IPS-NIHi11 (cell line): Measurements from ENCODE around the gene ARID1A.
"Not testable (repeated sequence)": the region's sequence is repeated elsewhere in the genome, so short reads cannot be mapped to it uniquely, and the experiment has no call there.

Experiments
- DNase-seq: peaks from one replicate; pipeline ENCODE4 v3.0.0; 2012; ENCODE audit warnings: mixed read lengths, low spot score

Gene ARID1A

DNA sequence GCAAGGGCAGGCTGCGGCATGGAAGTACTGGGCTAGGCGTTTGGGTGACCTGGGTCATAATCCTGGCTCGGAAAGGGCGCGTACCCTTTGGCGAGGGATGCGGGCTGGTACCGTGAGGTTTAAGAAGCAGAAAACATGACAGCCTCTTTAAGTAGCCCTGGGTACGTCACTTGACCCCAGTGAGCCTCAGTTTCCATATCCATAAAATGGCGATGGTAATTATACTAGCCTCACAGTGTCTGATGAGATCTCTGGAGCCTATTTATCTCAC lies 92.6 kb downstream of the ARID1A start:
- no peak for DNase-seq

DNA sequence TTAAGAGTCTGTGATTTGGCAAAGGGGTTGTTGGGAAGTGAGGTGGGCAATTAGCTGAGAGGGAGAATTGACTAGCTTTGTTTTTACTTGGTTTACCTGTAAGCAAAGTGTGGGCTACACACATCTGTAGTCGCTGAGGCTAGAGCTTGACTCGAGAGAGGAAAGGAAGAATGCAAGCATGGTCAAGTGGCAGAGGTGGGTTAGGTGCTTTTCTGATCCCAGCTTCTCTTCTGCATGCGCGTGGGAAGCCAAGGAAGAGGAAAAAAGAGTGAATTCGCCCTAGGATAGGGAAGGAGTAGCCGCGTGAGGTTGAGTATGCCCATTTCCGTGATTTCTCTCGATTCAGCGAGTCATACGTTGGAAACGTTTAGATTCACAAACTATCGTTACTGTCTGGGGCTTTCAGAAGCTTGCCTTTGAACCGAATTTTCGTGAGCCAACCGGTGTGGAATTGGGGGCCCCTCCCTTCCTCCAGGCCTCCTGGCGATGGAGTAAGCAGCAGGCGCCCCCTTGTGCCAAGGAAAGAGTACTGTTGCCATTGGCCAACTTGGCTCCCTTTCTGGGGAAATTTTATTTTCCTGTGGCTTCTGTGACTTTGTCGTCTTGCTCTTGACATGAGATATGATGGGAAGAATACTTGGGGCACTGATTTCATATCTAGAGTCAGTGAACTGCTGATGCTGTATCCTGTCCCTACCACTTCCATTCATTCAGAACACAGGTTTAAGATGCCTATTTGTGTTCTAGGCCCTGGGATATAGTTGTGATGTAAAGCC lies 93.2 kb downstream of the ARID1A start:
- DNase-seq: peak; percentile 82

DNA sequence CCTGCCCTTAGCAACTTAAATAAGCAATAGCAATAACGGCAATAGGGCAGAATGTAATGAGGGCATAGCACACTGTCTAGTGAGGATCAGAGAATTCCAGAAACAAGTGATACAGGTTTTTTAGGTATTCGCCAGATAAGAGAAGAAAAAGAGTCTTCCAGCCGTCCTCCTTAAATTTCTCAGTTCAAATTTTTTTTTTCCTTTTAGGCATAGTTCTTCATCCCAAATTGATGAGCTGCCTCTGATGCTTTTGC lies 93.7 kb downstream of the ARID1A start:
- no peak for DNase-seq

DNA sequence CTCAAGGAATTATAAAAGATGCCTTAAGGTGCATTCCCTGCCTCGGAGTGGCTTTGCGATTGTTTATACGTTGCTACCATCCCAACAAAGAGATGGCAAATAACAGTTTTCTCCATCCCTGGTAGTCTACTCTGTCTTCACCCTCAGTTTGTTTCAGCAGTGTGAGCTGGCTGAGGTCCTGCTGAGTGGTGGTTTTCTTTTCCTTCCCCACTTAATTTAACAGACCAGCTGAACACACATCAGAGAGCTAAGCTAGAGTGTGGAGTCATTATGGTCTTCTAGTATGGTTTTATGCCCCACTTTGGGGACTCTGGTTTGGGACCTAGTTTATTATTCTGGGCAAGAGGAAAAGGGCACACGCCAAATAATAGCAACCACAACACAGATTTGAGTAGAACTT lies 94.1 kb downstream of the ARID1A start:
- DNase-seq: no peak

DNA sequence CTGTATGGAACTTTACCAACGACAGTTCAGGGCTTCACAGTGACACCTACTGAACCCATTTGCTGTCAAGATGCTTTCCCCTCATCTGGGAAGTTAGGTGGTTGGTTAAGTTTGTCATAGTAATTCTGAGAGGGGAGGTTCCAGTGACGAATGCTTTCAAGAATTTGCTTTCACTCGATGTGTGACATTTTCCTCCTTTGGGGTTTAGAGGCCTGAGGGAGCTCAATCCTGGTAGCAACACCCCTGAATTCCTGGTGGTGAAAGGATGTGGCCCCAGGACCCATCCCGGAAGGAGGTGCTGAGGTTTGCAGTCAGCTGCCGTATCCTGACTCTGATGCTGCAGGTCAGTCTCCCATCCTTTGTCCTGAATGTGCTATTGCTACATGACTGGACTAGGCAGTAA lies 94.7 kb downstream of the ARID1A start:
- no peak for DNase-seq

DNA sequence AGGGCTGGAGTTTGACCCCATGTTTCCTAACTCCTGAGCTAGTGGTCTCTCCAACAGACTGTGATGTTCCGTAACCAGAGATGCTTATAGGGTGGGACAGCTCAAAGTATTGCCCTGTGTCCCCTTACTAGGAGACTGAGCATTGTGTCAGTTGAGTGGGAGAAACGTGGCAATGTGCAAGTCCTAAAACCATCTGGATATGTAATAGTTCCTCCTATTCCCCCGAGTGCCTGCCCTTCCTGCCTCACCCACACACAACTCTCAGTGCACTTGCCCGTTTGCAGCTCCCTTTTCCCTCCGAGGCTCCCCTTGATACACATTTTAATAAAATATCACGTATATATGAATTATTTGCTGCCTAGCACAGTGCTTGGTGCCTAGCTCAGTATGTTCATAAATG lies 95.3 kb downstream of the ARID1A start:
- DNase-seq: no peak

DNA sequence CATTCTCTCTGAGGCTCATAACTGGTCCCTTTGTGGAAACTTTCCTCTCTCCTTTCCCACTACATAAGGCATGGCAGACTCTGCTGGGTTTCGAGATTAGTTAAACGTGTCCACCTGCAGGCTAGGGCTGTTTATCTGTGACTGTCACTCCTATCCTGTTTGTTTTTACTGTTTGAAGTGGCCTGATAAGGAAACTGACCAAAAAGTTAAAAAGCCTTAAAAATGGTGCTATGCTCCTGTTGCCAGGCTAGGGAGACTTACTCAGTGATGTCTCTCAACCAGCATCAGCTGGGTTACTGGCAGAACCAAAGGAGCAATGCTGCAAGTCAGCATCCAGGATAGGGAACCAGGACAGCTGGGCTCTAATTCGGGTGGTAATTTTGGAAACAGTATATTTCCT lies 95.8 kb downstream of the ARID1A start:
- no peak for DNase-seq

DNA sequence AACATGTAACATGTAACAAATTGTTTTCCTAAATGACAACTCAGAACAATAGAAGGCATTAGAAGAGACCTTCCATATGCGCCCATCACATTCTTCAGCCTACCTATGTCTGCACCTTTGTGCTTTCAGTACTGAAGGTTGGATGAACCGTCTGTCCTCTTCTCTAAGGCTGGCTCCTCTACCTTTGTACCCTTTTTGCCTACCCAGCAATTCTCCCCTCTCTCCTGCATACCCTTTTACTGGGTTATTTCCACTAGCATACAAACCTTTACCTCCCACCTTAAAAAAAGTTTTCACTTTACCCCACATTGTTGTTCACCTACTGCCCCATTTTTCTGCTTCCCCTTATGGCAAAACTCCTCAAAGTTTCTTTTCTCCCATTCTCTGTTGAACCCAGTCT lies 97.1 kb downstream of the ARID1A start:
- no peak for DNase-seq

DNA sequence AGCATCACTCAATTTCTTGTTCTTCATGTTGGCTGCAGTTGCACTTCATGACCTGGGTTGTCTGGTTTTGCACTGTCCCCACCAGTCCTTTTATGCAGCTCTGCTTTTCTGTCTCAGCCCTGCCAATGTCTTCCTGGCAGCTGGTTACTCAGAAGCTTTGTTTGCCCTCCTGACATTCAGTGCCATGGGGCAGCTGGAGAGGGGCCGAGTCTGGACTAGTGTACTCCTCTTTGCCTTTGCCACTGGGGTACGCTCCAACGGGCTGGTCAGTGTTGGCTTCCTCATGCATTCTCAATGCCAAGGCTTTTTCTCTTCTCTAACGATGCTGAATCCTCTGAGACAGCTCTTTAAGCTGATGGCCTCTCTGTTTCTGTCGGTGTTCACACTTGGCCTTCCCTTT lies 98.6 kb downstream of the ARID1A start:
- DNase-seq: no peak

DNA sequence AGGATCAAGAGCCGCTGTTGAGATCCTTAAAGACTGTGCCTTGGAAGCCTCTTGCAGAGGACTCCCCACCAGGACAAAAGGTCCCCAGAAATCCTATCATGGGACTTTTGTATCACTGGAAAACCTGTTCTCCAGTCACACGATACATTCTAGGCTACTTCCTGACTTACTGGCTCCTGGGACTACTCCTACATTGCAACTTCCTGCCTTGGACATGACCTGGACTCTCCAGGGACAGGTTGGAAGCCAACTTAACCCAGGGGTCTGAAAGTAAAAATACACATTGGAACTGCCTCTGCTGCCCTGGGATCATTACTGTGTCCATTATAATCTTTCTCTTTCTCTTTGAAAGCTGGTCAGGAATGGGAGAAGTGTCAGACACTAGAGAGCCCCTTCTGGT lies 101.8 kb downstream of the ARID1A start:
- no peak for DNase-seq

DNA sequence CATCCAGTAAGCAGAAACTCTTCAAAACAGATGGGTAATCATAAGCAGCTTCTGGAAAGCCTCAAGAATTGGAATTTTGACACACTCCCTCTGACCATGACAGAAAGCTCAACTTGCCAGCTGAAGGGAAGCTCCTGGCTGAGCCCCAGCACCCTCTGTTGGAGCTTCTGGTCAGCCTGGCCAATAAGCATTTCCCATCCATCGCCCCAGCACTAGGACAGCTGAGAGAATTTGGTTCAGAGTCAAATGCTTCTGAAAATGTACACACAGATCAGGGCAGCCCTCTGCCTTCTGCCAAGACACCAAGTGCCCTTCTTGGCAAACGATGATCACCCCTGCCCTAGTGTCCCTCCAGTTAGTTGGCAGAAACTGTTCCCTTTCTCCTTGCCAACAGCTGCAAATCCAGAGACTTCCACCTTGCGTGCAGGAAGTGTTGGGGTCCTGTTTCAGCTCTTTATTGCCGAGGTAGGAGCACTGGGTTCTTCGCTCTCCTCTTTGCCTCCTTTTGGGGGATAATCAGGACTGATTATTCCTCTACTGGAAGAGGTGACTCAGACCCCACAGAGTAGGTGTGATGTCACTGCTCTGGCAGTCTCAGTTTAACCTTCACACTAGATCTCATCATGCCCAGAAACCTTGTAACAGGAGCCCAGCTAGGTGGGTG lies 103.8 kb downstream of the ARID1A start:
- DNase-seq: peak; percentile 28

DNA sequence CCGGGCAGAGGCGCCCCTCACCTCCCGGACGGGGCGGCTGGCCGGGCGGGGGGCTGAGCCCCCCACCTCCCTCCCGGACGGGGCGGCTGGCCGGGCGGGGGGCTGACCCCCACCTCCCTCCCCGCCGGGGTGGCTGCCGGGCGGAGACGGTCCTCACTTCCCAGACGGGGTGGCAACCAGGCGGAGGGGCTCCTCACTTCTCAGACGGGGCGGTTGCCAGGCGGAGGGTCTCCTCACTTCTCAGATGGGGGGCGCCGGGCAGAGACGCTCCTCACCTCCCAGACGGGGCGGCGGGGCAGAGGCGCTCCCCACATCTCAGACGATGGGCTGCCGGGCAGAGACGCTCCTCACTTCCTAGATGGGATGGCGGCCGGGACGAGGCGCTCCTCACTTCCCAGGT lies 108.1 kb downstream of the ARID1A start:
- DNase-seq: not testable (repeated sequence)

DNA sequence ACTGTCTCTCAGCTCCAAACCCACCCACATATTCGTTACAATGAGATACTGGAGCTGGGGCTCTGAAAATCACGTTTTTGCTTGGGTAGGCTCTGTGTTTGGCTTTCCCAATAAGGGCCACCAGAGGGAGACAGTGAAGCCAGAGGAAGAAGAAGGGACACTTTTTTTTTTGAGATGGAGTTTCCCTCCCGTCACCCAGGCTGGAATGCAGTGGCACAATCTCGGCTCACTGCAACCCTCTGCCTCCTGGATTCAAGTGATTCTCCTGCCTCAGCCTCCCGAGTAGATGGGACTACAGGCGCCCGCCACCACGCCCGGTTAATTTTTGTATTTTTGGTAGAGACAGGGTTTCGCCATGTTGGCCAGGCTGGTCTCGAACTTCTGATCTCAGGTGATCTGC lies 114.3 kb downstream of the ARID1A start:
- DNase-seq: peak; percentile 89

DNA sequence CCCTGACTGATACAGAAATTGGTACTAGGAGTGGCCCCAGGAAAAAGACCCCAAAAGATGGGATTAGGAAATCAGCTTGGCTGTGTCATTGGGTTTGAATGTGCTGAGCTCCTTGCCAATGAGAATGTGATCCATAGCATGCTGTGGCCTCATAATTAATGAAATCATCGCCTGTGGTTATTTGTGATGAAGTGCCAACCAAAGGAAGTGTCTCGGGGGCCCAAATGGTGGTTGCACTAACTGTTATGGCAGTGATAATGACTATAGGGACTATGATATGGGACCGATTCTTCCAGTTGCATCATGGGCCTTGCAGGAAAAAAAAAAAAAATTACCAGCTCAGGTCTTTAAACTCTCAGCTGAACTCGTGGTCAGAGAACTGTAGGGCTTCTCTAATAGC lies 115.2 kb downstream of the ARID1A start:
- DNase-seq: no peak

DNA sequence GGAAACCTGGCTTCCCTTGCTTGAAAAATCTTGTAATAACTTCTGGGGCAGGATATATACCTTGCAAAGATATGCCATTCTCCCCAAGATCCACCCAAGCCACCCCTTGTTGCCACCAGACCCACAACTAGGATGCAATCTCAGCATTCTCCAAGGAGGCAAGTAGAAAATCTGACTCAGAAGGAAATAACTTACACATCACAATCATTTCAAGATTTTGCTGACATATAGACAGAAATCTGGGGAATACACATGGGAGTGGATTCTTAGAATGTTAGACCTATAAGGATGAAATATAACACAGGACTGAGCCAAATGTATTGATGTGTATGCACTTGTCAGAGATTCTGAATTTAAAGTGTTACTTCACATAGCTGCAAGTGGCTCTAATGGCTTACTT lies 115.9 kb downstream of the ARID1A start:
- no peak for DNase-seq

DNA sequence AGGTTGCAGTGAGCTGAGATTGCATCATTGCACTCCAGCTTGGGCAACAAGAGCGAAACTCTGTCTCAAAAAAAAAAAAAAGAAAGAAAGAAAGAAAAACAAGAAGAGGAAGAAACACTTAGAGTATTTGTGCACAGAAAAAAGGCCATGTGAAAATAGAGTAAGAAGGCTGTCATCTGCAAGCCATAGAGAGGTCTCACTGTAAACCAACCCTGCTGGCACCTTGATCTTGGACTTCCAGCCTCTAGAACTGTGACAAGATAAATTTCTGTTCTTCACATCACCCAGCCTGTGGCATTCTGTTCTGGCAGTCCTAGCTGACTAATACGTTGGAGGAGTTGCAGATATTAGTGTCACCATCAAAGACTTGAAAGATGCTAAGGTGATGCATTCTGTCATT lies 118.6 kb downstream of the ARID1A start:
- no peak for DNase-seq

DNA sequence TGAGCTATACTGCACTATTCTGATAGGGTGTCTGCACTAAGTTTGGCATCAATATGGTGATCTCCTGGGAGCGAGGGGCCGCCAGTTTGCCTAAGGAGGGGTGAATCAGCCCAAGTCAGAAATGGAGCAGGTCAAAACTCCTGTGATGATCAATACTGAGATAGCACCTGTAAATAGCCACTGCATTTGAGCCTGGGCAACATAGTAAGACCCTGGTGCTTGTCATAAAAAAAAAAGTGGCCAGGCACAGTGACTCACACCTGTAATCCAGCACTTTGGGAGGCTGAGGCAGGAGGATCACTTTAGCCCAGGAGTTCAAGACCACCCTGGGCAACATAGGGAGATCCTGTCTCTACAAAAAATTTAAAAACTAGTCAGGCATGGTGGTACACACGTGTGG lies 119.1 kb downstream of the ARID1A start:
- DNase-seq: no peak

DNA sequence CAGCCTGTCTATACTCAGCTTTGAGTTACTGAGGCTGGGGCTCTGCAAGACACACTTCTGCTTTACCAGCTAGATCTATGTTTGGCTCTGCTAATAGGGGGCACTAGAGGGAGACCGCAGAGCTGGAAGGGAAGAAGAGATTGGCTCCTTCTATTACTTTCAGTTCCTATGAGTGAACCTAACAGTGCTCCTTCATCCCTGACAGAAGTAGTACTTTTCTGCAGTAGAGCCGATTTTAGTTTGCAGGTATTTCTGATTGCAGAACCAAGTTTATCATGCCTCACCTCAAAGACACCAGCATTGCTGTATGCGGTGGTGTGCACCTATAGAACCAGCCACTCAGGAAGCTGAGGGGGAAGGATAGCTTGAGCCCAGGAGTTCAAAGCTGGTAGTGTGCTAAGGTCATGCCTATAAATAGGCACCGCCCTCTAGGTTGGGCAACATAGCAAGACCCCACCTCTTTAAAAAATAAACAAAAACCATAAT lies 125.0 kb downstream of the ARID1A start:
- DNase-seq: no peak

DNA sequence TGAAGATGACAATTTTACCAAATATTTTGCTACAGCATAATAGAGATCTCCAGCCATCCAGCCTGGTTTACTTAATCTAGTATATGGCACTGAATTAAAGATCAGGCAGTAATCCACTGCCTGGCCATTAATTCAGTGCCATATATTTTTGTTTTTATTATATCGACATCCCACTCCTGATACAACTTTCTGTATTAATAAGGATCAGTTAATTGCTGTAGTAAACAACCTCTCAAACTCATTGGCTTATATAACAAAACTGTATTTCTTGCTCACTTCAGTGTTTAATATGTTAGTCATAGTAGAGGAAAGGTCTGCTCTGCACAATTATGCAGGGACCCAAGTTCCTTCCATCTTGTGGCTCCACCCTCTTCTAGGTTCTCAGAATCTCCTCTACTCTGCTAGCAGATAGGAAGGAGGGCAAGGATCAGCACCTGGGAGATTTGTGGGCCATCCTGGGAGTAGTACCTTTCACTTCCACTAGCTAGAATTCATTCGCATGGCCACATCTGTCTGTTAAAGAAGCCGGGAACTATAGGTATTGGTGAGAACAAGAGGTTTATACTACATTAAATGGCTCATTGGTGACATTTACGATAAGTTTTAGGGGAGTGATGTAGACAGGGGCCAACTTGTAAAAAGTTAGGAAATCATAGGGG lies 127.1 kb downstream of the ARID1A start:
- no peak for DNase-seq

DNA sequence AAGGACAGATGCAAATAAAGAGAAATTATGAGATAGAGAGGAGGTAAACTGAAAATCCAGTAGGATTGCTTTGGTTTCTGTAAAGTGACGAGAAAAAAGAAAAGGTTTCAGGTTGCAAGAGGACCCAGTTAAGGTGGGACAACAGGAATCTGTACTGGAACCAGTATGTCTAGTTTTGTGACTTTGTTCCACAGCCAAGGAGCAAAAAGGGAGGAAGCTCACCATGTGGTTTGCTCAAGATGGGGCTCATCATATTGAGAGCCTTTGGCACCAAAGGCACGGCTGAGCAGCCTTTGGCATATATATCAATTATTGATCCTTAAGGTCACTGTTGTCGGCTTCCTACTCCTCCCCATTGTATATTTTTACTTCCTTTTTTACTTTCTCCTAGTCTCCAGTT lies 128.9 kb downstream of the ARID1A start:
- no peak for DNase-seq

DNA sequence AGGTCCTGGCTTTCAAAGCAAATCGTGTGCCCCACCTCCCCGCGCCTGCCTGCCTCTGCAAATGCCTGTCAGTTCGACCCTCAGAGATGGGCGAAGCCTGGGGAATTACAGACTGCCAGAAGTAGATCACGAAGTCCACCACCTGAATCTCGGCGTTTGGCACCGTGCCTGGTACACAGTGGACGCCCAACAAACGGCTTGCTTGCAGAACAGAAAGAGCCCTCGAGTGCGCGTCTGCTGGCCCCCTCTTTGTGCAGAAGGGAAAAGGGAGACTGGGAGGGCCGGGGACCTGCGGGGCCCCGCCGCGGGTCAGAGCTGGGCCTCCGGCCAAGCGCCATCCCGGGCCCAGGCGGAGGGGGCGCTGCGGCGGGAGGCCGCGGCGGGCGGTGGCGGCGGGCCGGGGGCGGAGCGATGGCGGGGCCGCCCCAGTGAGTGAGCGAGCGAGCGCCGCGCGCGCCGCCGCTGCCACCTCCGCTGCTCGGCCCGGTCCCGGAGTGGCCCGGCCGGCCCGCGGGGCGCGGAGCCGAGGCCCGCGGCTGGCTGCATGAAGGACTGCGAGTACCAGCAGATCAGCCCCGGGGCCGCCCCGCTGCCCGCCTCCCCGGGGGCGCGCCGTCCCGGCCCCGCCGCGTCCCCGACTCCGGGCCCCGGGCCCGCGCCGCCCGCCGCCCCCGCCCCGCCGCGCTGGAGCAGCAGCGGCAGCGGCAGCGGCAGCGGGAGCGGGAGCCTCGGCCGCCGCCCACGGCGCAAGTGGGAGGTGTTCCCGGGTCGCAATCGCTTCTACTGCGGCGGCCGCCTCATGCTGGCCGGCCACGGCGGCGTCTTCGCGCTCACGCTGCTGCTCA lies 130.7 kb downstream of the ARID1A start, which contains the start of gene ZDHHC18:
TSS of gene ZDHHC18 (plus strand) at position 428 of the 845 bp plus-strand sequence. CDS start at position 545, 117 bp downstream.
- DNase-seq: peak; percentile 95

DNA sequence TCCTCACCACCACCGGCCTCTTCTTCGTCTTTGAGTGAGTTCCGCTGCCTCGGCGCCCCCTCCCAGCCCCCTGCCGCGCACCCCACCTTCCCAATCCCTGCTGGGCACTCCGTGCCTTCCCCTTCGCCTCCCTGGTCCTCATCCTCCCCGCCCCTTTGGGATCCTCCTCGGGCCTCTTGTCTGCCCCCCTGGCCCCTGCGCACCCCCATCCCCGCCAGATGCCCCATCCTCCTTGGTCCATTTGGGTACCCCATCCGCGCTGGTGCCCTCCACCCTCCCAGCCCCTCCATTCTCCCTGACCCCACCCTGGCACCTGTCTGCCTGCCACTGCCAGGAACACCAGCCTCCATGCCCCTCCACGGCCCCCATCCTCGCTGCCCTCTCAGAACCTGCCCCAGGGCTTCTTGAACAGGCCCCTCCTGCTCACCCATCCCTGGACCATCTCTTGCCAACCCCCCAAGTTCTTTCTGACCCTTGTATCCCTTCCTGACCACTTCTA lies 131.3 kb downstream of the ARID1A start:
- DNase-seq: no peak

DNA sequence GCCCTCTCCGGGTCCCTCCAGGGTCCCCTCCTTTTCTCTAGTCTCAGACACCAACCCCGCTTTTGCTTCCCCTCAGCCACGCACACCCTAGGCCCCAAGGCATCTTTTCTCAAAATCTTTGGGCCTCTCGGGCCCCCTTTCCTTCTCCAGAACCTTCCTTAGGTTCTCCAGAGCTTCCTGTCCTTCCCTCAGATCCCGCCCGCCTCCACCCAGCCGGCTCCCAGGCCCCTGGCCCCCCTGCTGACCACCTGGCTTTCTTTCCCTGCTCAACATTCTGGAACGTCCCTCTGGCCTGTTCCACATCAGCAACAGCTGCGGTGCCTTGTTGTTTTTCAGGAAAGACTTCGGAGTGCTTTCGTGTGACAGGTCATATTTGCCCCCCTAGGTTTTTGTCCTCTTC lies 131.8 kb downstream of the ARID1A start:
- peak; percentile 38 for DNase-seq
